Measurements from ENCODE around the gene IDE. TPM values are rescaled to one million over a fixed set of nuclear protein-coding genes. Genes with fewer than 3 reads are reported as not detected.
"Not testable (repeated sequence)": the region's sequence is repeated elsewhere in the genome, so short reads cannot be mapped to it uniquely, and the experiment has no call there.

IDE gene
- total RNA-seq, 1 donor from 2014 or later: 25.7 TPM

DNA sequence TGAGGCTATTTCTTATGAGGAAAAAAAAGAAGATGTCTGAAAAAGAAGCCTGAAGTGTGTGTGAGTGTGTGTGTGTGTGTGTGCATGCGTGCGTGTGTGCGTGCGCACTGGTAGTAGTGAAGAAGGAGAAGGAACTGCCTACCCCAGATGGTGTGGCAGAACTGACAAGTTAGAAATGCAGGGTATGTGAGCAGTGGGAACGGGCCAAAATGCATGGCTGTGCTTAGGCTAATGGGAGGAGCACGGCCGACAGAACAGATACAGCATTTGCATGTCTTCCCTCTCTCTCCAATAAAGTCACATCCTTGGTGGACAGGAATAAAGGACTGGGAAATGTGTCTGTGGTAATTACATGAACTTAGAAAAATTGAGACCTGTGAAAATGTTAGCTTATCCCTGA is 94.3 kb downstream of the IDE start:
- Histone ChIP-seq H3K27me3 (ENCODE audit: control insufficient read depth, insufficient read depth, low read length) (no peaks in the 10 kb centered on the region), H3K36me3 (ENCODE audit: control insufficient read depth, insufficient read depth, low read length) (no peaks in the 10 kb centered on the region), H3K4me3 (ENCODE audit: low read depth, low read length) (no peak overlapping the region)
- DNase-seq (ENCODE audit: low read depth): no peak
- TF ChIP-seq, protein P1, sequence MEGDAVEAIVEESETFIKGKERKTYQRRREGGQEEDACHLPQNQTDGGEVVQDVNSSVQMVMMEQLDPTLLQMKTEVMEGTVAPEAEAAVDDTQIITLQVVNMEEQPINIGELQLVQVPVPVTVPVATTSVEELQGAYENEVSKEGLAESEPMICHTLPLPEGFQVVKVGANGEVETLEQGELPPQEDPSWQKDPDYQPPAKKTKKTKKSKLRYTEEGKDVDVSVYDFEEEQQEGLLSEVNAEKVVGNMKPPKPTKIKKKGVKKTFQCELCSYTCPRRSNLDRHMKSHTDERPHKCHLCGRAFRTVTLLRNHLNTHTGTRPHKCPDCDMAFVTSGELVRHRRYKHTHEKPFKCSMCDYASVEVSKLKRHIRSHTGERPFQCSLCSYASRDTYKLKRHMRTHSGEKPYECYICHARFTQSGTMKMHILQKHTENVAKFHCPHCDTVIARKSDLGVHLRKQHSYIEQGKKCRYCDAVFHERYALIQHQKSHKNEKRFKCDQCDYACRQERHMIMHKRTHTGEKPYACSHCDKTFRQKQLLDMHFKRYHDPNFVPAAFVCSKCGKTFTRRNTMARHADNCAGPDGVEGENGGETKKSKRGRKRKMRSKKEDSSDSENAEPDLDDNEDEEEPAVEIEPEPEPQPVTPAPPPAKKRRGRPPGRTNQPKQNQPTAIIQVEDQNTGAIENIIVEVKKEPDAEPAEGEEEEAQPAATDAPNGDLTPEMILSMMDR (IDR thresholded peaks at IDR 0.05; ENCODE audit: insufficient read depth, low read length, poor library complexity, severe bottlenecking): no peak

DNA sequence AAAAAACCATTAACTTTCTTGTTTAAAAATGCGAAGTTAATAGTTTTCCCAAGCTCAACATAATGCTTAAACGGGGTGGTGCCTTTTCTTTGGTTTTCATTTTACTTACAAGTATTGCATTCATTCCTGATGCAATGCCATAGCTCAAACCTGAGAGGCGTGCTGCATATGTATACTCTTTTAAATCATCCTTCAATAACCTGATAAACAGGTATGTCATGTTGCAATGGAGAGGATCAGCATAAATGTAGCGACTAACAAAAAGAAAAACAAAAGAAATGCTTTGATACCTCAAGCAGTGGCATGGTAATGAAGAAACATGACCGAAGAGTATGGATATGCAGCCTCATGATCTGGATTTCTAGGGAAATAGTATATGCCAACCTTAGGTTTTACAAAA is 95.4 kb downstream of the IDE start:
- TF ChIP-seq, protein P1 (IDR thresholded peaks at IDR 0.05; ENCODE audit: insufficient read depth, low read length, poor library complexity, severe bottlenecking): no peak
- no peak for DNase-seq (ENCODE audit: low read depth)
- H3K27me3 ChIP-seq (ENCODE audit: control insufficient read depth, insufficient read depth, low read length): no peaks in the 10 kb centered on the region
- no peak overlapping the region for H3K4me3 ChIP-seq (ENCODE audit: low read depth, low read length)
- H3K36me3 ChIP-seq (ENCODE audit: control insufficient read depth, insufficient read depth, low read length): no peaks in the 10 kb centered on the region

DNA sequence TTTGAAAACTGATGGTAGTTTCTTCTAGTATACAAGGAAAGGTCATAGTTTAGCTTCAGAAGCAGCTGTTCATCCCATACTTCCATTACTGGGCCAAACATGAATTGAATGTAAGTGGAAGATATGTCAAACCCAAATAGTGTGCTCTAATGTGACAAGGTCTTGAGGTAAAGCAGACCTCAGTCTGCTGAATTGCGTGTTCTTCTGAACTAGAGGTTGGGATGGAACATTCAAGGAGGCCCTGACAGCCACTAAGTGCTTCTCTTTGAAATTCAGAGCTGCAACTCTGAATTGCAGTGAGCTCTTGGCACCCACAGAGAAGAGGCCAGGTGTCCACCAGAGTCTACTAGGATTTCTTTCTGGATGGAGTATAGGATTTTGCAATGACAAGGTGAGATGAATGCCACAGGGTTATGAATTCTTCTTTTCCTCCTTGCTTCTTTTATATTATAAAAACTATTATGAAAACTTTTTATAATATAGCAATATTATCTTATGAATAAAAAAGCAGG is 98.5 kb downstream of the IDE start:
- no peaks in the 10 kb centered on the region for H3K27me3 ChIP-seq (ENCODE audit: control insufficient read depth, insufficient read depth, low read length)
- no peaks in the 10 kb centered on the region for H3K36me3 ChIP-seq (ENCODE audit: control insufficient read depth, insufficient read depth, low read length)
- TF ChIP-seq, protein P1 (IDR thresholded peaks at IDR 0.05; ENCODE audit: insufficient read depth, low read length, poor library complexity, severe bottlenecking): no peak
- DNase-seq (ENCODE audit: low read depth): no peak
- no peak overlapping the region for H3K4me3 ChIP-seq (ENCODE audit: low read depth, low read length)

DNA sequence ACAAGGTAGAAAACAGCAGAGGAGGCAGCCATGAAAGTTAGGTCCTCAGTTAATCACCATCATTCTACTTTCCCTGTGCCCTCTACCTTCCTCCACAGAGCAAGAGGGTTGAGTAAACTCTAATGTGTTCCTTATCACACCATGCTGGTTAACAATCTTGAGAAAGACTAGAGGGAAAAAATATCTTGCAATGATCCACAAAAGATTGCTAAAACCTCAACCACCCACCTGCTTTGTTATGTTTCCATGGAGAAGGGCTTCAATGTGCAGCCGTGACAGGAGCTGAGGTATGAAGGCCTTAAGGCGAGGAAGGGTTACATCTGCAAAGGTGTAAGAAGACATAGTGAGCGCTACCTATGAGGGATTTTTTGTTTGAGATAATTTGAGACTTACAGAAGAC is 103.9 kb downstream of the IDE start:
- Histone ChIP-seq H3K4me3 (ENCODE audit: low read depth, low read length) (no peak overlapping the region), H3K27me3 (ENCODE audit: control insufficient read depth, insufficient read depth, low read length) (no peaks in the 10 kb centered on the region), H3K36me3 (ENCODE audit: control insufficient read depth, insufficient read depth, low read length) (no peaks in the 10 kb centered on the region)
- DNase-seq (ENCODE audit: low read depth): no peak
- TF ChIP-seq, protein P1 (IDR thresholded peaks at IDR 0.05; ENCODE audit: insufficient read depth, low read length, poor library complexity, severe bottlenecking): no peak

DNA sequence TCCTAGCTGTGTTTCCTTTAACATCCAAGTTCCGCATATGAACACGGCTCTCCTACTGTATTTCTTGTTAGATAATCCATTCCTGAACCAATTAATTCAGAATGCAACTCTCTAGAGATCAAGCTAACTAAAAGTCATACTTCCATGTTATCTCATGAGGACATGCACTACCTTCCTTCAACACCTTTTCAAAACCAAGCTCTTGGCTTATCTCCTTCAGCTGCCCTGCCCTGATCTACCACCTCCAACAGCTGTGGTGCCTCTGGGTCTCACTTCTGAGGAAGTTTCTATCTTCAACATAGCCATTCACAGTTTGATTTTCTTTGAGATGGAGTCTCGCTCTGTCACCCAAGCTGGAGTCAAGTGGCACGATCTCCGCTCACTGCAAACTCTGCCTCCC is 109.5 kb downstream of the IDE start:
- H3K4me3 ChIP-seq (ENCODE audit: low read depth, low read length): no peak overlapping the region
- H3K27me3 ChIP-seq (ENCODE audit: control insufficient read depth, insufficient read depth, low read length): no peaks in the 10 kb centered on the region
- TF ChIP-seq, protein P1 (IDR thresholded peaks at IDR 0.05; ENCODE audit: insufficient read depth, low read length, poor library complexity, severe bottlenecking): no peak
- no peaks in the 10 kb centered on the region for H3K36me3 ChIP-seq (ENCODE audit: control insufficient read depth, insufficient read depth, low read length)
- no peak for DNase-seq (ENCODE audit: low read depth)

DNA sequence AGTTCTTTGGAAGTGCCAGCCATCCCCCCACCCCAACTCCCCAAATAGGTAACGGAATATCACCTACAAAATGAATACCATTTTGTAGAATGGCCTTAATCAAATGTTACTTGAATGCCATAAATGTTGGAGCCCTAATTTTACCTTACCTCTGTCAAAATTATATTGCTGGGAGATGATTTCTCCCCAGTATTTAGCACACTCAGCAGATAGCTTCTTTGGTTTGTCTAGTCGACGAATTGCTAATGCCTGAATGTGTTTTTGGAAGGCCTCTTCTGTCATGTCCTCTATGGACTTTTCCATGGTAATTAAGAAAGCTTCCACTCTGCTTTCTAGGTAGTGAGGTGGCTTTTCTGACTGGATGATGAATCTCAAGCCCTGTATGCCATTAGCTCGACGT is 110.3 kb downstream of the IDE start:
- no peaks in the 10 kb centered on the region for H3K27me3 ChIP-seq (ENCODE audit: control insufficient read depth, insufficient read depth, low read length)
- H3K4me3 ChIP-seq (ENCODE audit: low read depth, low read length): no peak overlapping the region
- TF ChIP-seq, protein P1 (IDR thresholded peaks at IDR 0.05; ENCODE audit: insufficient read depth, low read length, poor library complexity, severe bottlenecking): no peak
- no peaks in the 10 kb centered on the region for H3K36me3 ChIP-seq (ENCODE audit: control insufficient read depth, insufficient read depth, low read length)
- no peak for DNase-seq (ENCODE audit: low read depth)

DNA sequence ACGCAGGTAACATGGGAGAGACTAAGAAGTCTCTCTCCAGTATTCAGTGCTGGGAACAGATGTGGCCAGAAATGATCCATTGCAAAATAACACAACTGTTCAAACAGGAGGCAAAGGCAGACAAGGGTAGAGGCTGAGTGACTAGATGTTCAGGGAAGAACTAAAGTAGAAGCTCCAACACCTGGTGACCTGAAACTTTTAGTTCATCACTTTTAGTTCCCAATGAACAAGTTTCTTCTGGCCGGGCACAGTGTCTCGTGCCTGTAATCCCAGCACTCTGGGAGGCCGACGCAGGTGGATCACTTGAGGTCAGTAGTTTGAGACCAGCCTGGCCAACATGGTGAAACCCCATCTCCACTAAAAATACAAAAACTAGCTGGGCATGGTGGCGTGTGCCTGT is 118.9 kb downstream of the IDE start:
- H3K27me3 ChIP-seq (ENCODE audit: control insufficient read depth, insufficient read depth, low read length); H3K4me3 ChIP-seq (ENCODE audit: low read depth, low read length); DNase-seq (ENCODE audit: low read depth); H3K36me3 ChIP-seq (ENCODE audit: control insufficient read depth, insufficient read depth, low read length): not testable (repeated sequence)
